ENCODE measurements around the gene SYNE1. TPM values are rescaled to one million over a fixed set of nuclear protein-coding genes. Genes with fewer than 3 reads are reported as not detected.

SYNE1 gene
- total and polyA plus RNA-seq, 9 donors: 70.4 to 279 (median 154) TPM

- no peak for DNase-seq
- WGBS, 3 donors: 1 to 5% (median 2%) methylated on average over 5 of the region's 5 CpGs
Observed at GRCh38 chr6:152380351-152380767, 256.8 kb downstream of the SYNE1 start.

GRCh38 chr6:152379423-152379822 lies 257.7 kb downstream of the SYNE1 start:
- intact Hi-C loops (cut with DNase I): no loop called here
- H3K4me1 ChIP-seq (ENCODE audit: insufficient read depth): peaks cover 2% of the 10 kb centered on the region

More at GRCh38 chr6:152380351-152380767, 256.8 kb downstream of the SYNE1 start:
- Histone ChIP-seq H3K36me3 (no peaks in the 10 kb centered on the region), H3K4me3 (peak overlapping the region; percentile 45), H3K4me1 (ENCODE audit: insufficient read depth) (peaks cover 2% of the 10 kb centered on the region), H3K27me3 (no peaks in the 10 kb centered on the region), H3K9me3 (no peaks in the 10 kb centered on the region), H3K27ac (peak overlapping the region; percentile 70 to 94)
- intact Hi-C loops (cut with DNase I): no loop called here
- TF ChIP-seq CTCF (IDR thresholded peaks at IDR 0.05): no peak
- no peak for TF ChIP-seq POLR2A (IDR thresholded peaks at IDR 0.05)
- TF ChIP-seq EP300 (IDR thresholded peaks at IDR 0.05): no peak

DNA sequence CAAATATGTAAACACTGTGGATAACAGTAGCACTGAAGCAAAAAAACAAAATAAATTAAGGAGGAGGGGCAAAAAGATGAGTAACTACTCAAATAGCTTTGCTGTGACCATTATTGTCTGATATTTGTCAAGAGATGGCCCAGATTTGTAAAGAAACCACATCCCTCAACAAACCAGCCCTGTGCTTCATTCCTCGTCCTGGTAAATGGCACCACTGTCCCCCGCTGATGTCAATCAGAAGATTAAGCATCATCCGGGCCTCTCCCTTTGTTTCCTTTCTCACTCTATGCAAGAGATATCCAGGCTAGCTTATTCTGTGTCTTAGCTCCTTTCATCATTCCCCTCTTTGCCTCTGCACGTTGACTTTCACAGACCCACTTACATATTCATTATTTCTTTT lies 259.0 kb downstream of the SYNE1 start:
- DNase-seq: no peak
- TF ChIP-seq EP300 (IDR thresholded peaks at IDR 0.05) (no peak), POLR2A (IDR thresholded peaks at IDR 0.05) (no peak), CTCF (IDR thresholded peaks at IDR 0.05) (no peak)
- intact Hi-C loops (cut with DNase I): no loop called here
- WGBS, 3 donors: 57 to 62% (median 58%) methylated on average over 4 of the region's 4 CpGs
- H3K36me3 ChIP-seq: no peaks in the 10 kb centered on the region
- no peaks in the 10 kb centered on the region for H3K9me3 ChIP-seq
- peaks cover 2% of the 10 kb centered on the region for H3K4me1 ChIP-seq (ENCODE audit: insufficient read depth)
- no peak overlapping the region for H3K4me3 ChIP-seq
- H3K27me3 ChIP-seq: no peaks in the 10 kb centered on the region
- H3K27ac ChIP-seq: no peak overlapping the region

More at GRCh38 chr6:152379423-152379822, 257.7 kb downstream of the SYNE1 start:
- H3K4me3 ChIP-seq: peak overlapping the region; percentile 45
- TF ChIP-seq EP300 (IDR thresholded peaks at IDR 0.05) (no peak), POLR2A (IDR thresholded peaks at IDR 0.05) (no peak), CTCF (IDR thresholded peaks at IDR 0.05) (no peak)
- H3K27me3 ChIP-seq: no peaks in the 10 kb centered on the region
- DNase-seq: no peak
- H3K36me3 ChIP-seq: no peaks in the 10 kb centered on the region
- no peaks in the 10 kb centered on the region for H3K9me3 ChIP-seq
- H3K27ac ChIP-seq: peak overlapping the region in 1 of 2 donors; percentile 94

GRCh38 chr6:152375197-152375596 lies 262.0 kb downstream of the SYNE1 start:
- no peak overlapping the region for H3K27ac ChIP-seq
- no peak for TF ChIP-seq EP300 (IDR thresholded peaks at IDR 0.05)
- no peak for TF ChIP-seq POLR2A (IDR thresholded peaks at IDR 0.05)
- no peak for TF ChIP-seq CTCF (IDR thresholded peaks at IDR 0.05)
- H3K4me1 ChIP-seq (ENCODE audit: insufficient read depth): peaks cover 2% of the 10 kb centered on the region
- no peak for DNase-seq
- intact Hi-C loops (cut with DNase I): no loop called here
- H3K27me3 ChIP-seq: no peaks in the 10 kb centered on the region
- H3K9me3 ChIP-seq: no peaks in the 10 kb centered on the region
- no peak overlapping the region for H3K4me3 ChIP-seq
- H3K36me3 ChIP-seq: no peaks in the 10 kb centered on the region
- 96 to 98% (median 98%) methylated on average over 6 of the region's 6 CpGs for WGBS, 3 donors

Data from ovary (tissue), 9 donors.